Right renal cortex interstitium (tissue), 3 donors: ENCODE results near the gene TBATA. TPM values are rescaled to one million over a fixed set of nuclear protein-coding genes. Genes with fewer than 3 reads are reported as not detected.

ENCODE experiments used
- DNase-seq, 3 donors: peaks; one replicate each; pipeline ENCODE4 v3.0.0-alpha.2; 2013; ENCODE audit warnings: low read depth in 3 of 3, low spot score in 2 of 3
- polyA plus RNA-seq, 3 donors: library from polyadenylated mRNA; unstranded; fragments of 120-200 nt; gene quantifications; one replicate each; pipeline ENCODE4 v1.2.1, GENCODE V29; 2013; ENCODE audit not compliant: insufficient read length in 3 of 3

TBATA gene
- polyA plus RNA-seq, 3 donors: not detected

- no peak for DNase-seq
These were observed 21.6 kb downstream of the TBATA start for GRCh38 chr10:70763567-70763966.

DNA sequence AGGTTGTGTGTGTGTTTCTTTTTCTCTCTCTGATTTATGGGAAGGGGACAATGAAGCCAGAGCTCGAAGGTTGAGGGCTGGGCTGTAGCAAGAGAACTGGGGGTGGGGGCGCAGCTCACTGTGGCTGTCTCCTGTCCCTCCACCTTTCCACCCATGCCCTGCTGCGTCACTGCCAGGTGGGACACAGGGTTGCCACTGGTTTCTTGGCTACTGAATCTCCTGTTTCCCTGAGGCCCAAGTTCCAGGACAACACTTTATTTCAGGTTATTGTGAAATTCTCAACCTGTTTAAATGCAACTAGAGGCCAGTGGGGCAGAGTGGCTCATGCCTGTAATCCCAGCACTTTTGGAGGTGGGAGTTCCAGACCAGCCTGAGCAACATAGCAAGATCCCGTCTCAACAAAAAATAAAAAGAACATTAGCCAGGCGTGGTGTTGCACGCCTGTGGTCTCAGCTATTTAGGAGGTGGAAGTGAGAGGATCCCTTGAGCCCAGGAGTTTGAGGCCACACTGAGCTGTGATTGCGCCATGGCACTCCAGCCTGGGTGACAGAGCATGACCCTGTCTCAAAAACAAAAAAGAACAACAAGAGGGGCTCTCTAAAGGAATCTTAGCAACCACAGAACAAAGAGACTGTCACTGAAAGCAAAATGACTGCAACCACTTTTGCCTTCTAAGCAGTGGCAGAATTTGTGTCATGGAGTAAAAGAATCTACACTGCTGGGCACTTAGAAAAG, 22.6 kb downstream of the TBATA start:
- no peak for DNase-seq

GRCh38 chr10:70761727-70762350, 23.3 kb downstream of the TBATA start:
- no peak for DNase-seq

DNA sequence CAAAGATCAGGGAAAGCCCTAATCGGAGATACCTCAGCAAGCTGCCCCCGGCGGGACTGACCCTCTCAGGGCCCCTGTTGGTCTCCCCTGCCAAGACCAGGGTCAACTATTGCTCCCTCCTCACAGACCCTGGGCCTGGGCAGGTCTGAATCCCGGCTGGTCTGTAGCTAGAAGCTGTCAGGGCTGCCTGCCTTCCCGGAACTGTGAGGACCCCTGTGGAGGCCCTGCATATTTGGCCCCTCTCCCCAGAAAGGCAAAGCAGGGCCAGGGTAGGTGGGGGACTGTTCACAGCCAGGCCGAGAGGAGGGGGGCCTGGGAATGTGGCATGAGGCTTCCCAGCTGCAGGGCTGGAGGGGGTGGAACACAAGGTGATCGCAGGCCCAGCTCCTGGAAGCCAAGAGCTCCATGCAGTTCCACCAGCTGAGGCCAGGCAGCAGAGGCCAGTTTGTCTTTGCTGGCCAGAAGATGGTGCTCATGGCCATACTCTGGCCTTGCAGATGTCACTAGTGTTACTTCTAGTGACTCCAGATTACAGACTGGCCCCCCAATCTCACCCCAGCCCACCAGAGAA, 24.1 kb downstream of the TBATA start:
- DNase-seq: peak in 2 of 3 donors; percentile 32 to 49

DNA sequence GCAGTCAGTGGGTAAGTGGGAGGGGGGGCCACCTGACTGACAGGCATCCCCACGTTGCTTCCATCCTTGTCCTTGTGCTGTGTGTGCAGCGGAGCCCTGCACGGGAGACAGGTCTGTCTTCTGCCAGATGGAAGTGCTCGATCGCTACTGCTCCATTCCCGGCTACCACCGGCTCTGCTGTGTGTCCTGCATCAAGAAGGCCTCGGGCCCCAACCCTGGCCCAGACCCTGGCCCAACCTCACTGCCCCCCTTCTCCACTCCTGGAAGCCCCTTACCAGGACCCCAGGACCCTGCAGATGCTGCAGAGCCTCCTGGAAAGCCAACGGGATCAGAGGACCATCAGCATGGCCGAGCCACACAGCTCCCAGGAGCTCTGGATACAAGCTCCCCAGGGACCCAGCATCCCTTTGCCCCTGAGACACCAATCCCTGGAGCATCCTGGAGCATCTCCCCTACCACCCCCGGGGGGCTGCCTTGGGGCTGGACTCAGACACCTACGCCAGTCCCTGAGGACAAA, 24.8 kb downstream of the TBATA start:
- DNase-seq: no peak

DNA sequence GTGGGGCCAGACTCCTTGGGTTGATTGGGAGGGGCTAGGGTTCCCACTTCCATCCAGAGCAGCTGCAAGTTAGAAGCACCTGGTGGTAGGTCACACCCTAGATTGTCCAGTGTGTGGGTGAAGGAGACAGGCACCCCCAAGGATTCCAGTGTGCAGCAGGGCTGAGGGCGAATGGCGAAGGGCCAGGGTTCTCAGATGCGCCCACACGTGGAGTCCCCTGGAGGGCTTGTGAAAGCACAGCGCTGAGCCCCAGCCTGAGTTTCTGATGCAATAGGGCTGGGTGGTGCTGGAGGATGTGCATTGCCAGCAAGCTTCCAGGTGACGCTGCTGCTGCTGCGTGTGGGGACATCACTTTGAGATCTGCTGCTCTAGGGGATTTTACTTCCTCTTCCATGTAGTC, 25.4 kb downstream of the TBATA start:
- no peak for DNase-seq

DNA sequence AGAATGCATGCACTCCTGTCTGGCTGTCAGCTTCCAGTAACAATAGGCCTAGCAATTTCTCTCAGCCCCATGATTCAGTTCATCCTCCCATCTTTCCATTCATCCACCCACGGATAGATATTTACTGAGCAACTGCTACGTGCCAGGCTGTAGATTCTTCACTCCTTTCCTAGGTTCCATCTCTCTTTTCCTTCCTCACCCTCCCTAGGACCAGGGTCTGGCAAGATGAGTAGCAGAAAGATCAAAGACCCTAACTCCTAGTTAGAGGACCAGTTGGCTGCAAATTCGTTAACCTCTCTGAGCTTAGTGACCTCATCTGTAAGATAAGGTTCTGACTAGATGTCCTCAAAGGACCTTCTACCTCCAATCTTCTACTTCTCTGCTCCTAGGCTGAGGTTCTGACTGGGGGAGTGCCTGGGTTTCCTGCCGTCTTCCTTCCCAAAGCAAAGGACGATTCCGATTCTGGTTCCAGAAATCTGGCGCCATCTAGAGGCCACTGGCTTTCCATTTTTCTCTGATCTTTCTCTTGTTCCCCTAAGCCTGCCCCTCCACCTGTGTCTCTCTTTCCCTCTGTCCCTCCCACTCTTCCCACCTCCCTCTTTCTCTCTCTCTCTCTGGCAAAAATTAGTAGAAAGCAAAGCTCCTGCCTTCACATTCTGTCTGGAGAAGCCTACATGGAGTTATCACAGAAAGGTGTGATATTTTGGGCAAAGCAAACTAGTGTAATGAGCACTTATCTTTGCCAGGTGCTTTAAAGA, 26.2 kb downstream of the TBATA start:
- peak in 2 of 3 donors; percentile 53 to 63 for DNase-seq

DNA sequence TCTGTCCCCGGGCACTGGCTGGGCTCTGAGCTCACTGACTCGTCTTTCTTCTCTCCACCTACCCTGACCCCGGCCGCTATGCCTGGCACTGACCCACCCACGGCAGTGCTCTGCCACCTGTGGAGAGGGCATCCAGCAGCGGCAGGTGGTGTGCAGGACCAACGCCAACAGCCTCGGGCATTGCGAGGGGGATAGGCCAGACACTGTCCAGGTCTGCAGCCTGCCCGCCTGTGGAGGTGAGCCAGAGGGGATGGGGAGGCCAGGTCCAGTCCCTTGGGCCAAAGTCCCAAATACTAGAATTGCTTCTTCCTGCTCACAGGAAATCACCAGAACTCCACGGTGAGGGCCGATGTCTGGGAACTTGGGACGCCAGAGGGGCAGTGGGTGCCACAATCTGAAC, 27.3 kb downstream of the TBATA start:
- no peak for DNase-seq

- DNase-seq: no peak
These were observed 28.3 kb downstream of the TBATA start for GRCh38 chr10:70756700-70757360.

DNA sequence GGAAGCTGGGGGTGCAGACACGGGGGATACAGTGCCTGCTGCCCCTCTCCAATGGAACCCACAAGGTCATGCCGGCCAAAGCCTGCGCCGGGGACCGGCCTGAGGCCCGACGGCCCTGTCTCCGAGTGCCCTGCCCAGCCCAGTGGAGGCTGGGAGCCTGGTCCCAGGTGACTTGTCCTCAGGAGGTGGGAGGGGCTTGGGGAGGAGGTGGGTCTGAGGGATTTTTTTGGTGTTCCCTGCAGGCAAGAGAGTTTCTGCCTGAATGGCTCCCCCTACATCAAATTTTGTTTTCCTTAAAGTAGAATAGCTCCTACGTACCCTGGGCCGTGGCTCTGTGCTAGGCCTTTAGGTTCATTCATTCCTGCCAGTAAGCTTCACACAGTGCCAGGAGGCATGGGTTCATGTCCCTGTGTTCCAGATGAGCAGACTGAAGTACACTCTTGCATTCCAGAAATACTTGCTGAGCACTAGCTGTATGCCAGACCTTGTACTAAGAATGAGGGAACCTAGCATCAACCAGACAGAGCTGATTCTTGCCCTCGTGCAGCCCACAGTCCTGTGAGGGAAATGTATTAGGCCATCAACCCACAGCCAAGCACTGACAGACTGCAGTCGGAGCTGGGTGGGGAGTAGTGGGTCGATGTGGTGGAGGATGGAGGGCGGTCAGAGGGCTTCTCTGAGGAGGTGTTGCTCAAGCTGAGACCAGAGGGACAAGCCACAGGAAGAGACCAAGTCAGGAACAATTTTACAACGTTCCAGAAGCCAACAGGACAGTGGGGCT, 31.1 kb downstream of the TBATA start:
- DNase-seq: no peak

DNA sequence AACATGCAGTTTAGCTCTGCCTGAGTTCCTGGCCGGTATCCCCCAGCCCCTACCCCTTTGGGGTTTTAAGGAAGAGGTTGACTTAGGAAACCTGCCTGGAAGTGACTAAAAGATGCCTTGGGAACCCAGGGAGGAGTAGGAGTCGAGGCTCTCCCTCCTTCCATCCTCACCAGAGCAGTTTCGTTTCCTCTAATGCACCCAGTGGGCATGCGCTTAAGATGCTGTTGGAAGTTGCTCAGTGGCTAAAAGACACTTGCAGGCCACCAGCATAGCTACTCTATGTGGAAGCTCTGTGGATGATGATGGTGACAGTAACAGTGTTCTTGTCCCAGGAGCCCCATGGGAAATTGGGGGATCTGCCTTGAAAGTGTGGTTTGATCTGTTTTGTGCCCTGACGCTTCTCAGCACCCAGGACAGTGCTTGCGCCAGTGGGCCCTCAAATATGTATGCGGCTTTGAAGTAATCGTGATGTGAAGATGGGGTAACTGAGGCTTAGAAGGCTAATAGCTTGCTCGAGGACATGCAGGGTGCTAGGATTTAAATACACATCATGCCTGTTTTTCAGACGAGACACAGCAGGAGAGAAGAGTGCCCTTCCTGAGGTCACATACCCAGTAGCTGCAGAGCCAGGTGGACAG, 32.0 kb downstream of the TBATA start:
- no peak for DNase-seq

- no peak for DNase-seq
These were observed 32.6 kb downstream of the TBATA start for GRCh38 chr10:70752571-70752970.

DNA sequence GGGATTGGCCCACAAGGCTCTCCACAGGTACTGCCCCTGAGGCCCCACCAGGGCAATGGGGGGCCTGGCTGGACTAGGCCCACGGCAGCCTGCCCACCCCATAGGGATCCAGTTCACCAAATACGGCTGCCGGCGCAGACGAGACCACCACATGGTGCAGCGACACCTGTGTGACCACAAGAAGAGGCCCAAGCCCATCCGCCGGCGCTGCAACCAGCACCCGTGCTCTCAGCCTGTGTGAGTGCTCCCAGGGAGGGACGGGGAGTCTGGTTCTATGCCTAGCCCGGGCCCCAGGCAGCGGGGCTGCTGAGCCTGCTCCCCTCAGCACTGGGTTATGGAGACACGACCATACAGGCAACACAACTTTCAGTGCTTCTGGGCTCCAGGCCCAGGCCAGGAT, 33.2 kb downstream of the TBATA start:
- no peak for DNase-seq

- no peak for DNase-seq
These were observed 33.8 kb downstream of the TBATA start for GRCh38 chr10:70751356-70751755.

DNA sequence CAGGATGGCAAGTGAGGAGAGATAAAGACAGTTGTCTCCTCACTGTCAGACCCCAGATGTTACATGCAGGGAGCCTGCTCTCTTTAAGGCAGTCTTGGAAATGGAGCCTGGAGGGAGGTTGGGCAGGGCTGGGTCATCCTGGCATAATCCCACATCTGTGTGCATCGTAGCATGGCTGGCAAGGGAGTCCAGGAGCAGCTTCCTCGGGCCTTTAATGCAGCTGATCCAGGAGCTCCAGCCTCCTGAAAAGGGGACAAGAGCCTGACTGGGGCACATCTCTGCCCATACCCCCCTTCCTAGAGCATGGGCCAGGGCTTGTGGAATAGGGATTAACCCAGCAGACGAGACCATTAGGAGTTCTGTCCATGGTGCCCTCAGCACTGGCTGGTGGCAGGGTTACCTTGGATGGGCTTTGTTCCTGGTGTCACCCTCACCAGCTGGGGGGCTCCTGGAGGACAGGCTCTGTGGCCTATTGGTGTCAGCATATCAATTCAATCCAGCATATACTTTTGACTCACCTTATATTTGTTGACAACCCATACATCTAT, 34.9 kb downstream of the TBATA start:
- no peak for DNase-seq

DNA sequence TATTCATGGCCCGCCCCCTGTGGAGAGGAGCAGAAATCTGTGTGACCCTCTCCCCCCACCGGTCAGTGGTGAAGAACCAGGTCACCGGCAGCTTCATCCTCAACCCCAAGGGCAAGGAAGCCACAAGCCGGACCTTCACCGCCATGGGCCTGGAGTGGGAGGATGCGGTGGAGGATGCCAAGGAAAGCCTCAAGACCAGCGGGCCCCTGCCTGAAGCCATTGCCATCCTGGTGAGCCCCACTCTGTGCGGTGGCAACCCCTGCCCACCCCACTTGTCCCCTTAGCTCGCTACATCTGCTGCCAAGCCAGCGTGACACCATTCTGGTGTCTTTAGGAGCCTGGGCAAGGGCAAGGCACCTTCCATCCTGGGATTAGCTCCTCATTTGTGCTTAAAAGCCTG, 35.4 kb downstream of the TBATA start:
- no peak for DNase-seq

DNA sequence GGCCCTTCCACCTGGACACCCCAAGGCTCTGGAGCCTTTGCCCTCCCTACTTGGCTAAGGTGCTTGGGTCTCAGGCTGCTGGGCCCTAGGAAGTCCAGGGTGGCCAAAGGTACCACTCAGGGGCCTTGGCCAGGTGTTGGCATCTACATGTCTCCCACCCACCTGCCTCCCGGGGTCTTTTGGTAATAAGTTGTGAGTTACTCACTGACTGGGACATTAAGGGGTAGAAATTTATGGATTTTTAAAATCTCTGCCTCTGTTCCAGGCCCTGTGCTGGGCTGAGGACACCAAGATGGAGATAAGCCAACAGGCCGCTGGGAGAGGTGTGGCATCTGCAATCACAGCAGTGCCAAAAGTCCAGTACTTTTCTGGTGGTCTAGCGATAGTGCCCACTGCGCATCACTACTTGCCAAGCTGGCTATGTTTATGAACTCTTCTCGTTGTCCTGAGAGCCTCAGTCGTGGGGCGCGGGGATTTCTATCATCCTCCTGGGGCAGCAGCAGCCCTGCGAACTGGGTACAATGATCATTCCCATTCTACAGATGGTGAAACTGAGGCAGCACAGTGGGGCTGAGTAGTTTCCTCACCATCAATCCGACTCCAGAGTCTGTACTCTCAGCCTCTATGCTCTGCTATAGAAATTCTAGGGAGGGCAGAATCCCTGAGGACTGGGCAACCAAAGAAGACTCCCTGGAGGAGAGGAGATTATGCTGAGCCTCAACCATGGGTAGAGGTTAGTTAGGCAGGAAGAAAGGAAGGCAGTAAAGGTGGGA, 36.2 kb downstream of the TBATA start:
- no peak for DNase-seq

DNA sequence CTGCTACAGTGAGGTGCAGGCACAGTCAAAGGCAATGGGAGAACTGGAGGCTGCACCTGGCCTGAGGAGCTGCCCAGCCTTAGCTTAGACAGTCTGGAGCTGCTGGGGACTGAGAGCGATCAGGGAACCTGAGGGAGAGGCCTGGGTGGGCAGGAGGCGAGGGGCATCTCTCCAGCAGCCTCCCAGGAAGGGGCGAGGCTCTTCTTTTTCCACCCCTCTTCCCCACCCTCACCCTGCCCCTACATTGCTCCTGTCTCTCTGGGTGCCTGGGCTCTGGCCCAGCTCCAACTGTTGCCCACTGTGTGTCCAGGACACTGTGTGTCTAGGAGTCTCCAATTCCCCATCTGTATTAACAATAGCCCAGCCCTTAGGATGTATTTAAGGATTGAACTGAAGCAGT, 36.9 kb downstream of the TBATA start:
- DNase-seq: no peak
